Kidney epithelial cell (primary cell): ENCODE data around the gene UTP18. TPM values are rescaled to one million over a fixed set of nuclear protein-coding genes. Genes with fewer than 3 reads are reported as not detected.
"Not testable (repeated sequence)": the region's sequence is repeated elsewhere in the genome, so short reads cannot be mapped to it uniquely, and the experiment has no call there.

Experiments used
- DNase-seq: peaks from one replicate; pipeline ENCODE4 v3.0.0-alpha.2; 2010; ENCODE audit warnings: low read depth
- H3K27me3 ChIP-seq: 2 replicates; pipeline ENCODE4 v1.6.0; 2011; ENCODE audit warnings: low read length; ENCODE audit not compliant: control insufficient read depth, insufficient read depth
- H3K36me3 ChIP-seq: 2 replicates; pipeline ENCODE4 v1.5.1; 2011; ENCODE audit warnings: low read length; ENCODE audit not compliant: control insufficient read depth, insufficient read depth
- H3K4me3 ChIP-seq: 2 replicates; pipeline ENCODE4 v1.5.1; 2011; ENCODE audit warnings: low read depth, mild to moderate bottlenecking, control low read depth, low read length
- total RNA-seq: library from RNA; depleted of rRNA; stranded (reverse); fragments of >200 nt; gene quantifications from 2 replicates; pipeline ENCODE4 v1.2.3, GENCODE V29; 2015
- TF ChIP-seq, protein P1 (sequence below): IDR thresholded peaks from 2 replicates; pipeline ENCODE4 v1.5.1; 2011; ENCODE audit warnings: mild to moderate bottlenecking, moderate library complexity, low read length, control low read depth, inconsistent platforms; ENCODE audit not compliant: insufficient read depth, poor library complexity, severe bottlenecking

The UTP18 gene
- total RNA-seq, 1 donor from 2014 or later: 43.1 TPM

- Histone ChIP-seq H3K36me3 (peaks cover 2% of the 10 kb centered on the region), H3K27me3 (no peaks in the 10 kb centered on the region), H3K4me3 (no peak overlapping the region)
- TF ChIP-seq, protein P1, sequence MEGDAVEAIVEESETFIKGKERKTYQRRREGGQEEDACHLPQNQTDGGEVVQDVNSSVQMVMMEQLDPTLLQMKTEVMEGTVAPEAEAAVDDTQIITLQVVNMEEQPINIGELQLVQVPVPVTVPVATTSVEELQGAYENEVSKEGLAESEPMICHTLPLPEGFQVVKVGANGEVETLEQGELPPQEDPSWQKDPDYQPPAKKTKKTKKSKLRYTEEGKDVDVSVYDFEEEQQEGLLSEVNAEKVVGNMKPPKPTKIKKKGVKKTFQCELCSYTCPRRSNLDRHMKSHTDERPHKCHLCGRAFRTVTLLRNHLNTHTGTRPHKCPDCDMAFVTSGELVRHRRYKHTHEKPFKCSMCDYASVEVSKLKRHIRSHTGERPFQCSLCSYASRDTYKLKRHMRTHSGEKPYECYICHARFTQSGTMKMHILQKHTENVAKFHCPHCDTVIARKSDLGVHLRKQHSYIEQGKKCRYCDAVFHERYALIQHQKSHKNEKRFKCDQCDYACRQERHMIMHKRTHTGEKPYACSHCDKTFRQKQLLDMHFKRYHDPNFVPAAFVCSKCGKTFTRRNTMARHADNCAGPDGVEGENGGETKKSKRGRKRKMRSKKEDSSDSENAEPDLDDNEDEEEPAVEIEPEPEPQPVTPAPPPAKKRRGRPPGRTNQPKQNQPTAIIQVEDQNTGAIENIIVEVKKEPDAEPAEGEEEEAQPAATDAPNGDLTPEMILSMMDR: no peak
- no peak for DNase-seq
Observed at GRCh38 chr17:51287412-51287811, 27.1 kb downstream of the UTP18 start.

DNA sequence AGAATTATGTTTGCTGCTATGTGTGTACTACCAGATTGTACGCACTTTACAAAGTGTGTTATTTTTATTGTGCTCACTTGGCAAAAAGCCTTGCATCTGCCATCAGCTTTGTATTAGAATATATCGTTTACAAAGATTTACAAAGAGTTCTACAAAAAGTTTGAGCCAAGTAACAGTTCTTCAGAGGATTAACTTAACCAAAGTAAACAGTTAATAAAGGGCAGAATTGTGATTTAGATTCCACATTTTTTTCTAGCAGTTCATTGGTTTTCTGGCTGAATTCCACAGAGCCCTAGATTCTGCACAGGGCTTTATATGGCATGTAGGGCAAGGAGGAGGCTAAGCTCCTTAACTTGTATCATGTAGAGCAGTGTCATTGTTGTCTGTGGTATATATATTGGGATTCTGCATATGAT lies 29.4 kb downstream of the UTP18 start:
- Histone ChIP-seq H3K4me3 (no peak overlapping the region), H3K36me3 (peaks cover 2% of the 10 kb centered on the region), H3K27me3 (no peaks in the 10 kb centered on the region)
- TF ChIP-seq, protein P1: no peak
- DNase-seq: no peak

GRCh38 chr17:51294338-51294737 lies 34.0 kb downstream of the UTP18 start:
- not testable (repeated sequence) for H3K36me3 ChIP-seq, DNase-seq, H3K27me3 ChIP-seq, H3K4me3 ChIP-seq

GRCh38 chr17:51298508-51299371 lies 38.4 kb downstream of the UTP18 start:
- DNase-seq: peak; percentile 18
- TF ChIP-seq, protein P1: peak; percentile 79
- Histone ChIP-seq H3K4me3 (no peak overlapping the region), H3K27me3 (no peaks in the 10 kb centered on the region), H3K36me3 (no peaks in the 10 kb centered on the region)

DNA sequence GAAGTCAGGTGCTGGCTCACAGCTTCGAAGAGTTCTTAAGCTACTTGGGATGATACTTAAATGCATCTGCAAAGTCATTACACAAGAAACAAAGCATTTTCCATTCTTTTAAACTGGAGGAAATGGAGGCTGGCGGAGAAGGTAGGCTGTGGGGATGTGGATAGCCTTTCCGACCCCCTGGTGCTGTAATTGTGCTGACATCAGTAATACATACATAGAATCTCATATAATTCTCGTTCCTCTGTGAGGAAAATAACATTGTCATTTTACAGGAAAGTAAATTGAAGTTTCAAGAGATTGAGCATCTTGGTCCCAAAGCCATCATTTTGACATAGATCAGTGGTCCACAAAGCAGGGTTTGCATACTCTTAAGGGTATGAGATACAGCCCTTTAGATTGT lies 39.5 kb downstream of the UTP18 start:
- Histone ChIP-seq H3K4me3 (no peak overlapping the region), H3K27me3 (no peaks in the 10 kb centered on the region), H3K36me3 (no peaks in the 10 kb centered on the region)
- TF ChIP-seq, protein P1: no peak
- no peak for DNase-seq

GRCh38 chr17:51305182-51305581 lies 44.8 kb downstream of the UTP18 start:
- Histone ChIP-seq H3K4me3 (no peak overlapping the region), H3K36me3 (no peaks in the 10 kb centered on the region)
- no peak for DNase-seq

DNA sequence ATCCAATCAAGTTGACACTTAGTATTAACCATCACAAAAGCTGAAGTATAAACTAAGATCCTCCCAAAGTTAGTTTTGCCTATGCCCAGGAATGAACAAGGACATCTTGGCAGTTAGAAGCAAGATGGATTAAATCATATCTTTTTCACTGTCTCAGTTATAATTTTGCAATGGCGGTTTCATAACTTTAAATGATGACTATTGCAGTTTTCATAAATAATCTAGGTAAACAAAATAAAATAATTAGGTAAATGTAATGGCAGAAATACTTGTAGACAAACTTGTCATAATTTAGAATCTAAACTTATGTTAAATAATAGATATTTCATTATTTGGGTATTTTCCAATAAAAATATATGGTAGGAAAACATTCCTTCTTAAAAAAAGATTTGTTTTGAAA lies 51.7 kb downstream of the UTP18 start:
- not testable (repeated sequence) for H3K4me3 ChIP-seq, H3K27me3 ChIP-seq, DNase-seq, H3K36me3 ChIP-seq

More at GRCh38 chr17:51305182-51305581, 44.8 kb downstream of the UTP18 start:
- no peaks in the 10 kb centered on the region for H3K27me3 ChIP-seq
- TF ChIP-seq, protein P1: no peak
